22Rv1 (cell line): ENCODE data around the gene PPM1B.

ENCODE experiments used
- H3K27ac ChIP-seq: fragments of 450-650 bp; 2 replicates; pipeline ENCODE4 v1.5.1; 2017
- ZFX ChIP-seq: fragments of 450-650 bp; IDR thresholded peaks from 2 replicates; pipeline ENCODE4 v1.6.1; 2017; ENCODE audit warnings: antibody characterized with exemption, borderline replicate concordance
- TF ChIP-seq, protein P1 (sequence below): fragments of 450-650 bp; IDR thresholded peaks from 2 replicates; pipeline ENCODE4 v1.5.1; 2017; ENCODE audit warnings: mild to moderate bottlenecking

The PPM1B gene

DNA sequence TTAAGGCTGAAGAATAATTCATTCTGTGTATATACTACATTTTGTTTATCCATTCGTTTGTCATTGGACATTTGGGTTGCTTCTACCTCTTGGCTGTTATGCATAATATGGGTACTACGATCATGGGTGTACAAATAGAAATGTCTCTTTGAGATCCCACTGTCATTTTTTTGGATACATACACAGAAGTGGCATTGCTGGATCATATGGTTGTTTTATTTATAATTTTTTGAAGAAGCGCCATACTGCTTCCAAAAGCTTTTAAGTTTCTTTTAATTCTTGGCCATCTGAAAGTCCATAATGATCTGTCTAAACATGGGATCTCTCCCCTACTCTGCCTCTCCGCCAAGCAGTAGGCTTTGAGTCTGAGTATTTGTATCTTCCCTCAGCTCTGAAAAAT is 18.6 kb downstream of the PPM1B start:
- TF ChIP-seq, protein P1, sequence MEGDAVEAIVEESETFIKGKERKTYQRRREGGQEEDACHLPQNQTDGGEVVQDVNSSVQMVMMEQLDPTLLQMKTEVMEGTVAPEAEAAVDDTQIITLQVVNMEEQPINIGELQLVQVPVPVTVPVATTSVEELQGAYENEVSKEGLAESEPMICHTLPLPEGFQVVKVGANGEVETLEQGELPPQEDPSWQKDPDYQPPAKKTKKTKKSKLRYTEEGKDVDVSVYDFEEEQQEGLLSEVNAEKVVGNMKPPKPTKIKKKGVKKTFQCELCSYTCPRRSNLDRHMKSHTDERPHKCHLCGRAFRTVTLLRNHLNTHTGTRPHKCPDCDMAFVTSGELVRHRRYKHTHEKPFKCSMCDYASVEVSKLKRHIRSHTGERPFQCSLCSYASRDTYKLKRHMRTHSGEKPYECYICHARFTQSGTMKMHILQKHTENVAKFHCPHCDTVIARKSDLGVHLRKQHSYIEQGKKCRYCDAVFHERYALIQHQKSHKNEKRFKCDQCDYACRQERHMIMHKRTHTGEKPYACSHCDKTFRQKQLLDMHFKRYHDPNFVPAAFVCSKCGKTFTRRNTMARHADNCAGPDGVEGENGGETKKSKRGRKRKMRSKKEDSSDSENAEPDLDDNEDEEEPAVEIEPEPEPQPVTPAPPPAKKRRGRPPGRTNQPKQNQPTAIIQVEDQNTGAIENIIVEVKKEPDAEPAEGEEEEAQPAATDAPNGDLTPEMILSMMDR, result no peak
- no peak for TF ChIP-seq ZFX
- no peak overlapping the region for H3K27ac ChIP-seq

DNA sequence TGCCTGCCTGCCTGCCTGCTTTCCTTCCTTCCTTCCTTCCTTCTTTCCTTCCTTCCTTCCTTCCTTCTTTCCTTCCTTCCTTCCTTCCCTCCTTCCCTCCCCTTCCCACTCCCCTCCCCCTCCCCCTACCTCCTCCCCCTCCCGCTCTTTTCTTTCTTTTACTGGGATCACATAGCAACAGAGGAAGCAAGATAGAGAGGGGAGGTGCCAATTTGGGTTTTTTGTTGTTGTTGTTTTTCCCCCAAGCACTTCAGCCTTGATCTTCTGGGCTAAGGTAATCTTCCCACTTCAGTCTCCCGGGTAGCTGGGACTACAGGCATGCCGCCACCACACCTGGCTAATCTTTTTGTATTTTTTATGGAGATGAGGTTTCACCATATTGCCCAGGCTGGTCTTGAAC is 20.0 kb downstream of the PPM1B start:
- no peak overlapping the region for H3K27ac ChIP-seq
- TF ChIP-seq, protein P1, result no peak
- no peak for TF ChIP-seq ZFX

DNA sequence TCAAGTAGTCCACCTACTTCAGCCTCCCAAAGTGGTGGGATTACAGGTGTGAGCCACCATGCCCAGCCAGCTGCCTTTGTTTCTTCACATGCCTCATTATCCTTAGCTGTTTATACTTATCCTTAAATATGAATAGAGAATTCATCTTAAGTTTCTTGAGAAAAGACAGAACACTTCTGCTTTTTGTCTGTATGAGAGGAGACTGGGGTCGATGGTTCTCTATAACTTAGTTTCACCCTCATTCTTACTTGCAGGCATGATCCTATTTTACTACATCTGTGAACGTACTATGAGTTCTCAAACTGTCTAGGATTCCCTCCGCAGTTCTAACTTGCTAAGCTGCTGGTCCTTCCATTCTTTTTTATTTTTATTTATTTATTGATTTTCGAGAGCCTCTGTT is 20.4 kb downstream of the PPM1B start:
- no peak for TF ChIP-seq ZFX
- H3K27ac ChIP-seq, result no peak overlapping the region

DNA sequence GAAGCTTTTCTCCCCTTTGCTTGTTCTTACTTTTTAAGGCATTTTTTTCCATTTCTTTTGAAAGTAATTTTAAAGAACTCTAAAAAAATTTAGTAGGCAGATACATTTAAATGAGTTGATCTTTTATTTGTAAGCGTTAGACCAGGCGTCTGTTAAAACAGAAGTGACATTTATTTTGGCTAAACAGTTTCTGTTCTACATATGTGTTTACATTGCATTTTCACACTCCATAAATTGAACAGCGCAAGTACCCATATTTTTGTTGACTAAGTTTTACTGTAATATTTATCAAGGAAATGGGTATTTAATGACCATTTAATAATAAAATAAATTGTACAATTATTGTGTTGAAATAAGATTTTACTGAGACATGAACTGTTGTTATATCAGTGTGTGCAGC is 21.9 kb downstream of the PPM1B start:
- TF ChIP-seq ZFX, result no peak
- TF ChIP-seq, protein P1, result no peak
- H3K27ac ChIP-seq, result no peak overlapping the region

DNA sequence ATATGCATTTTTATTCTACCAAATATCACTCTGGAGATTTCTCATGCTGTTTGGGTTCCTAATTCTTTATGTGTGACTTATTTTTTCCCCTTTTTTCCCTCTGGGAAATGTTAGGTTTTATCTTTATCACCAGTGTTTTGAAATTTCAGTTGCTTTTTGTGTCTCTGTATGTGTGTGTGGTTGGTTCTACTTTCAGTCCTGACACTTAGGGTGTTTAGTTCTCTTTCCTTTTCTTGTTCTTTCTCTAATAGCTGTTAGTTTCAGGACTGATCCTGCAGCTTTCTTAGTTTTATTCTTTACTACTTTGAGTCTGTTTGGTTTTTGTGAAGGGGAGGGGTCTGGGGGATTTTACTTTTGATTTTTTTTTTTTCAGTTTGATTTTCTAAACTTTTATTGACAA is 23.1 kb downstream of the PPM1B start:
- H3K27ac ChIP-seq, result no peak overlapping the region
- no peak for TF ChIP-seq ZFX

DNA sequence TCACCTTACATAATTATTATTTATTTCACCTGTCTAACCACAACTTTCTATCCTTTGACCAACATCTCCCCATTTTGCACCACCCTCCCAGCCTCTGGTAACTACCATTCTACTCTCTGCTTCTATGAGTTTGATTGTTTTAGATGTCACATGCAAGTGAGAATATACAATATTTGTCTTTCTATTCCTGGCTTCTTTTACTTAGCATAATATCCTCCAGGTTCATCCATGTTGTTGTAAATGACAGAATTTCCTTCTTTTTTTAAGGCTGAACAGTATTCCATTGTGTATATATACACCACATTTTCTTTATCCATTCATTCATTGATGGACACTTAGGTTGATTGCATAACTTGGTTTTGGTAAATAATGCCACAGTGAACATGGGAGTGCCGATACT is 24.0 kb downstream of the PPM1B start:
- no peak overlapping the region for H3K27ac ChIP-seq

DNA sequence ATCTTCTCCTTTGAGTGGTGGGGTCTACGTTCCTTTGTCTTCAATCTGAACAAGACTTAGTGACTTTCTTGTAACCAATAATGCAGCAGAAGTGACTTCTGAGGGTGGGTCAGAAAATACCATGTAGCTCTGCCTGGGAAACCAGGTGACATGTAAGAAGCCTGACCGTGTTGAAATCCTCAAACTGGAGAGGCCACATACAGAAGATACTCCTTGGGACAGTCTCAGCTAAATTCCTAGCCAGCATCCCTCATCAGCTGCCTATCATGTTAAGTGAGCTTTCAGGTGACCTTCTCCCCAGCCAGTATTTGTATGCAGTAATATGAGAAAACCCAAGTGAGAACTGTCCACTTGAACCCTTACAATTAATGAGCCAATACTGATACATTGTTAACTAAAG is 27.0 kb downstream of the PPM1B start:
- no peak for TF ChIP-seq ZFX
- TF ChIP-seq, protein P1, result no peak
- no peak overlapping the region for H3K27ac ChIP-seq

More for the DNA sequence above, 24.0 kb downstream of the PPM1B start:
- no peak for TF ChIP-seq ZFX
- TF ChIP-seq, protein P1, result no peak

DNA sequence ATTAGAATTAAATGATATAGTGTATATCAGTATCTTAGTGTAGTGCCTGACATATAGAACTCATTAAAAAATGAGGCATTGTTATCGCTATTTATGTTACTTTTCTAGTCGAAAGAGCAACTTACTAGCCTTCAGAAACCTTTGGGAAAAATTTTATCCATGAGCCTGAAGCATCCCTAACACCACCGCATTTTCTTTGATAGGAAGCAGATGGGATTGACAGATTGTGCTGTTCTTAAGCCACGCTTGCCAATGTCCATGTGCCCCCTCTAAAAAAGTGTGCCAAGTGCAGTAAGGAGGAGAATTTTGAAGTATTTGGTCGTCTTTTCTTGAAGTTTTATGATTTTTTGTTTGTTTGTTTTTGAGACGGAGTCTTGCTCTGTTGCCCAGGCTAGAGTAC is 29.1 kb downstream of the PPM1B start:
- TF ChIP-seq, protein P1, result no peak
- no peak for TF ChIP-seq ZFX
- no peak overlapping the region for H3K27ac ChIP-seq

DNA sequence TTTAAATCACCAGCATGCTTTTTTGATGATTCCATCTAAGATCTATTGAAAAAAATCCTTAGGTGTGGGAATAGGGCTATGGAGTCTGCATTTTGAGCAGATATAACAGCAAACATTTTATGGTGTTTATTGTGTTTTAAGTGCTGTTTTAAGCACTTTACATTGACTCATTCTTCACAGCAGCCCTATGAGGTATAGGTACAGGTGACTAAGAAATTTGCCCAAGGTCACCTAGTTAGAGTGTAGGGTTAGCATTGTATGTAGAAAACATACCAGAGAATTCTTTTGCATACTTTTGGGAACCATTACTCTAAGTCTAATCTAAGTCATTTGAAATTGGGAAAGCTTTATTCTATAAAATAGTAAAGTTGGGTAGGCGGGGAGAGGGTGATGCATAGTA is 31.3 kb downstream of the PPM1B start:
- no peak overlapping the region for H3K27ac ChIP-seq
- no peak for TF ChIP-seq ZFX
- TF ChIP-seq, protein P1, result no peak
